ENCODE data around the gene PKP4. TPM values are rescaled to one million over a fixed set of nuclear protein-coding genes. Genes with fewer than 3 reads are reported as not detected.

Gene PKP4
- total RNA-seq, 1 experiment from 2014 or later, result 147 TPM

- no TSS peak for BruUV-seq (replicated peaks)
- H3K27ac Mint-ChIP-seq (ENCODE audit: unreplicated experiment), result no peak overlapping the region
These were observed 187.4 kb downstream of the PKP4 start for GRCh38 chr2:158644139-158644538.

DNA sequence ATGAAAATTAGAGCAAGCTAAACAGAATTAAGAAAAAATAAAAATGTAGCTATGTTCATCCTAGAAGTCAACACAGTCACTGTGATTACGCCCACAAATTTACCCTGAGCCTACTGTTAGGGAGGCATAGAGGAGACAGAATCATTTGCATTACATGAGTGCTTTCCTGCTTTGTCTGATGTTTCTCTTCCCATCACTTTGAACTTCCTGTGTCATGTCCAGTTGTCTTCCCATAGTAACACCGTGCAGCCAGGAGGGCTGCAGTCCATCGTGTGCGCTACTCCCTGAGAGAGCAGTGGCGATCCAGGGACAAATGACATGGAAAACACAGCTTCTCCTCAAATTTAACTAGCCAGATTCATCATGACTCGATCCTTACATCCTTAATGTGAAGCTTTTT lies 188.5 kb downstream of the PKP4 start:
- no peak for DNase-seq
- ChIA-PET POLR2A (no interaction called here), CTCF (no interaction called here)
- BruUV-seq (replicated peaks), result no TSS peak
- Histone ChIP-seq H3K27me3 (replicated peaks; ENCODE audit: control insufficient read depth, insufficient read depth, low read length) (no peaks in the 10 kb centered on the region), H3K9me3 (no peaks in the 10 kb centered on the region), H3K4me1 (no peaks in the 10 kb centered on the region), H3K36me3 (ENCODE audit: control insufficient read depth, insufficient read depth, low read length) (peaks cover 3% of the 10 kb centered on the region), H3K4me3 (ENCODE audit: low read depth, low read length) (no peak overlapping the region)
- no peaks in the 10 kb centered on the region for H3K27me3 Mint-ChIP-seq (ENCODE audit: insufficient read depth, unreplicated experiment)
- H3K9me3 Mint-ChIP-seq (ENCODE audit: unreplicated experiment), result no peaks in the 10 kb centered on the region
- H3K27ac Mint-ChIP-seq (ENCODE audit: unreplicated experiment), result no peak overlapping the region
- intact Hi-C loops (cut with micrococcal nuclease; ENCODE audit: unreplicated experiment), result no loop called here
- no peaks in the 10 kb centered on the region for H3K4me1 Mint-ChIP-seq (ENCODE audit: low read depth, unreplicated experiment)
- H3K4me3 Mint-ChIP-seq (ENCODE audit: unreplicated experiment), result no peak overlapping the region
- TF ChIP-seq, protein P1, sequence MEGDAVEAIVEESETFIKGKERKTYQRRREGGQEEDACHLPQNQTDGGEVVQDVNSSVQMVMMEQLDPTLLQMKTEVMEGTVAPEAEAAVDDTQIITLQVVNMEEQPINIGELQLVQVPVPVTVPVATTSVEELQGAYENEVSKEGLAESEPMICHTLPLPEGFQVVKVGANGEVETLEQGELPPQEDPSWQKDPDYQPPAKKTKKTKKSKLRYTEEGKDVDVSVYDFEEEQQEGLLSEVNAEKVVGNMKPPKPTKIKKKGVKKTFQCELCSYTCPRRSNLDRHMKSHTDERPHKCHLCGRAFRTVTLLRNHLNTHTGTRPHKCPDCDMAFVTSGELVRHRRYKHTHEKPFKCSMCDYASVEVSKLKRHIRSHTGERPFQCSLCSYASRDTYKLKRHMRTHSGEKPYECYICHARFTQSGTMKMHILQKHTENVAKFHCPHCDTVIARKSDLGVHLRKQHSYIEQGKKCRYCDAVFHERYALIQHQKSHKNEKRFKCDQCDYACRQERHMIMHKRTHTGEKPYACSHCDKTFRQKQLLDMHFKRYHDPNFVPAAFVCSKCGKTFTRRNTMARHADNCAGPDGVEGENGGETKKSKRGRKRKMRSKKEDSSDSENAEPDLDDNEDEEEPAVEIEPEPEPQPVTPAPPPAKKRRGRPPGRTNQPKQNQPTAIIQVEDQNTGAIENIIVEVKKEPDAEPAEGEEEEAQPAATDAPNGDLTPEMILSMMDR (IDR thresholded peaks at IDR 0.05; ENCODE audit: insufficient read depth in 1 of 2, low read depth in 1 of 2, low read length in 1 of 2, severe bottlenecking in 1 of 2, unreplicated experiment in 1 of 2), result no peak
- H3K36me3 Mint-ChIP-seq (ENCODE audit: insufficient read depth, unreplicated experiment), result peaks cover 36% of the 10 kb centered on the region

More at GRCh38 chr2:158644139-158644538, 187.4 kb downstream of the PKP4 start:
- ChIA-PET POLR2A (no interaction called here), CTCF (no interaction called here)
- no peaks in the 10 kb centered on the region for H3K9me3 Mint-ChIP-seq (ENCODE audit: unreplicated experiment)
- TF ChIP-seq, protein P1 (IDR thresholded peaks at IDR 0.05; ENCODE audit: insufficient read depth in 1 of 2, low read depth in 1 of 2, low read length in 1 of 2, severe bottlenecking in 1 of 2, unreplicated experiment in 1 of 2), result no peak
- intact Hi-C loops (cut with micrococcal nuclease; ENCODE audit: unreplicated experiment), result no loop called here
- no peaks in the 10 kb centered on the region for H3K27me3 Mint-ChIP-seq (ENCODE audit: insufficient read depth, unreplicated experiment)
- Histone ChIP-seq H3K4me3 (ENCODE audit: low read depth, low read length) (no peak overlapping the region), H3K9me3 (no peaks in the 10 kb centered on the region), H3K4me1 (no peaks in the 10 kb centered on the region), H3K36me3 (ENCODE audit: control insufficient read depth, insufficient read depth, low read length) (peaks cover 1% of the 10 kb centered on the region), H3K27me3 (replicated peaks; ENCODE audit: control insufficient read depth, insufficient read depth, low read length) (no peaks in the 10 kb centered on the region)
- H3K4me3 Mint-ChIP-seq (ENCODE audit: unreplicated experiment), result no peak overlapping the region
- H3K36me3 Mint-ChIP-seq (ENCODE audit: insufficient read depth, unreplicated experiment), result peaks cover 40% of the 10 kb centered on the region
- DNase-seq, result no peak
- no peaks in the 10 kb centered on the region for H3K4me1 Mint-ChIP-seq (ENCODE audit: low read depth, unreplicated experiment)

- H3K4me3 ChIP-seq (ENCODE audit: low read depth, low read length), result no peak overlapping the region
- intact Hi-C loops (cut with micrococcal nuclease; ENCODE audit: unreplicated experiment), result no loop called here
- ChIA-PET CTCF (no interaction called here), POLR2A (no interaction called here)
- Mint-ChIP-seq H3K36me3 (ENCODE audit: insufficient read depth, unreplicated experiment) (peaks cover 22% of the 10 kb centered on the region), H3K27ac (ENCODE audit: unreplicated experiment) (no peak overlapping the region), H3K4me1 (ENCODE audit: low read depth, unreplicated experiment) (no peaks in the 10 kb centered on the region), H3K9me3 (ENCODE audit: unreplicated experiment) (no peaks in the 10 kb centered on the region), H3K4me3 (ENCODE audit: unreplicated experiment) (no peak overlapping the region), H3K27me3 (ENCODE audit: insufficient read depth, unreplicated experiment) (no peaks in the 10 kb centered on the region)
- no peaks in the 10 kb centered on the region for H3K4me1 ChIP-seq
- no TSS peak for BruUV-seq (replicated peaks)
- H3K36me3 ChIP-seq (ENCODE audit: control insufficient read depth, insufficient read depth, low read length), result peaks cover 11% of the 10 kb centered on the region
- DNase-seq, result no peak
- no peaks in the 10 kb centered on the region for H3K9me3 ChIP-seq
- TF ChIP-seq, protein P1 (IDR thresholded peaks at IDR 0.05; ENCODE audit: insufficient read depth in 1 of 2, low read depth in 1 of 2, low read length in 1 of 2, severe bottlenecking in 1 of 2, unreplicated experiment in 1 of 2), result no peak
- H3K27me3 ChIP-seq (replicated peaks; ENCODE audit: control insufficient read depth, insufficient read depth, low read length), result no peaks in the 10 kb centered on the region
These were observed 190.9 kb downstream of the PKP4 start for GRCh38 chr2:158647436-158648231.
